GM21825 (cell line): ENCODE data around the gene CLPSL1.
A peak's percentile ranks its signal among the peaks of the same experiment; 100 is the strongest.
"Not testable (repeated sequence)": the region's sequence is repeated elsewhere in the genome, so short reads cannot be mapped to it uniquely, and the experiment has no call there.

ENCODE experiments used
- ATAC-seq: cut with Tn5 transposase; IDR thresholded peaks from one replicate; pipeline ENCODE4 v1.9.1; 2021; ENCODE audit warnings: mild to moderate bottlenecking, moderate library complexity; ENCODE audit not compliant: unreplicated experiment

Gene CLPSL1, protein sequence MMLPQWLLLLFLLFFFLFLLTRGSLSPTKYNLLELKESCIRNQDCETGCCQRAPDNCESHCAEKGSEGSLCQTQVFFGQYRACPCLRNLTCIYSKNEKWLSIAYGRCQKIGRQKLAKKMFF

DNA sequence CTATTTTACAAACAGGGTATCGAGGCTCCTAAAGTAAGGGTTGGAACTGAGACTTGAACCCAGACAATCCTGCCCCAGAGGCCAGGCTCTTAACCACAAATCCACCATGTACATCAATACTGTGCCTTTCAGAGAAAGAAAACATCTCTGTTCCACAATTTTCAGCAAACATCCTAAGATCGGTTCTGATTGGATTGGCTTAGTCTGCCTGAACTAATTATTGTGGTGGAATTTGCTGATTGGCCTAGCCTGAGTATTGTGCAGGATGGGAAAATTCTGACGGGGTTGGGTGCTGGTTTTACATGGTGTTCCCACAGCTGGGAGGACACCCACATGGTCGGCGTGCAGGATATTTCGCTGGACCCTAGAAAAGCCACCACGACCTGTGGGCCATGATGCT lies at the start of gene CLPSL1:
Gene CLPSL1, plus strand, starts transcription at position 301 of the 400 bp plus-strand sequence. Its CDS starts 92 bp downstream, at position 393.
- ATAC-seq, result no peak

GRCh38 chr6:35731414-35731735 lies 49.4 kb upstream of the CLPSL1 start:
- ATAC-seq, result peak; percentile 42

DNA sequence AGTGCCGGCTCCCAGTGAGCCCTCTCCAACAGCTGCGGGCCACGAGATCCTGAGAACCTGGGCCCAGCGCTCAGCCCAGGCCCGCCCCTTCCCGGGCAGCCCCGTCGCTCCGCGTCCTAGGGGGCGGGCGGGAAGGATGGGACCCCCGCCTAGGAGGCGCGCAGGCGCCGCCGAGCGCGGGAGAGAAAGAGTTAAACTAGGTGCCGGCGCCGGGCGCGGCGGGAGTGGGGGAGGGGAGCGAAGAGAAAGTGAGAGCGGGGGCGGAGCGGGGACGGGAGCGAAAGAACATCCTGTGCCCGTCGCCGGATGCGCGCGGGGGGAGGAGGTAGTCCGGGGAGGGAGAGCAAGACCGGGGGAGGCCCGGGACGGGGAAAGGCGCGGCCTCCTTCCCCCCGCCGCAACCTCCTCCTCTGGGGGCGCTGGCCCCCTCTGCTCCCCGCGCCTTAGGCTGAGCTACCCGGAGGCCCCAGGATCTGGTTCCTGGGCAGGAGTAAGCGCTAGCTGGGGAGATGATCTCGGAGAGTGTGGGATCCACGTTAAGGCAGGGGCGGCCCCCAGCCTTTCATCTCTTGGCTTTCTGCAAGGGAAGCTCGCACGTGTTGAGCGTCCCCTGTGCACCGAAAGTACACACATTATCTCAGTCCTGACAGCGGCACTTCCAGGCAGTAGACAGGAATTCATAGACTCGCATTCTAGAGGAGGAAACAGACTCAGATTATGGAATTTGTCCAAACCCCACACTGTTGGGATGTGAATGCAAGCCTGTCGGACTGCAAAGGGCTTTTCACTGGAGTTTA lies 48.9 kb upstream of the CLPSL1 start:
- ATAC-seq, result peak; percentile 55

DNA sequence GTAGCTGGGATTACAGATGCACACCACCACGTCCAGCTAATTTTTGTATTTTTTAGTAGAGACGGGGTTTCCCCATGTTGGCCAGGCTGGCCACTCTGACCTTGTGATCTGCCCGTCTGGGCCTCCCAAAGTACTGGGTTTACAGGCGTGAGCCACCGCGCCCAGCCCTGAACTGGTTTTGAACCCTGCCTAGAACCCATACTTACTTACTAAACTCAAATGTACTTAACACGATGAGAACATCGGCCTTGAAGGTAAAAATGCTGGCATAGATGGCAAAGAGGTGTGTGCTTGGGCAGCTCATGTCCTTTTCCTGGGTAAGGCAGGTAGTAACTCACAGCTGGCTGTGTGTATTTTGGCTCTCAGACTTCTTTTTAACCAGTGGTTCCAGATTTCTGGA lies 47.2 kb upstream of the CLPSL1 start:
- no peak for ATAC-seq

DNA sequence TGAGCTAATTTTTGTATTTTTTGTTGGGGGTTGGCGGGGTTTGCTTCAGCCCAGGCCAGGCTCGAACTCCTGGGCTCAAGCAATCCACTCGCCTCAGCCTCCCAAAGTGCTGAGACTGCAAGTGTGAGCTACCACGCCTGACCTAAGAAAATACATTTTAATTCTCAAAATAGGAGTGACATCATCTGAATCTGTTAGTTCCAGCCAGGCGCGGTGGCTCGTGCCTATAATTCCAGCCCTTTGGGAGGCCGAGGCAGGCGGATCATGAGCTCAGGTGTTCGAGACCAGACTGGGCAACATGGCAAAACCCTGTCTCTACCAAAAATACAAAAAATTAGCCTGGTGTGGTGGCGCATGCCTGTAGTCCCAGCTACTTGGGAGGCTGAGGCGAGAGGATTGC lies 46.5 kb upstream of the CLPSL1 start:
- ATAC-seq, result not testable (repeated sequence)

DNA sequence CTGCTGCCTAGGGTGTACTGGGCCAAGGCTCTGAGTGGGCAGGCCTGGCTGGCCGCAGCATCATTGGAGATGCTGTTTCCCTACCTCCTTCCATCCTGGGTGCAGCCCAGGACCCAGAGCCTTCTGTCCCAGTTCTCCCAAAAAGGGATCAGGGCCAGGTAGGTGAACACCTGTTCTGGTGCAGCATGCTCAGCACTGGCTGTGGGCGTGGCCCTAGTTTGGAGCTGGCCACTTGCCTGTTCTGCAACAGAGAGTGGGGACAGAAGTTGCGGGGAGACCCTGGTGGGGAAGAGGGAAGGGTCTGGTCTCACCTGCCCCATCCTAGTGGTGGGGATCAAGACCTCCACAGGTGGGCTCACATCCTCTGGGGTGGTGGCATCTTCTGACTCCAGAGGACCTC lies 45.4 kb upstream of the CLPSL1 start:
- no peak for ATAC-seq

DNA sequence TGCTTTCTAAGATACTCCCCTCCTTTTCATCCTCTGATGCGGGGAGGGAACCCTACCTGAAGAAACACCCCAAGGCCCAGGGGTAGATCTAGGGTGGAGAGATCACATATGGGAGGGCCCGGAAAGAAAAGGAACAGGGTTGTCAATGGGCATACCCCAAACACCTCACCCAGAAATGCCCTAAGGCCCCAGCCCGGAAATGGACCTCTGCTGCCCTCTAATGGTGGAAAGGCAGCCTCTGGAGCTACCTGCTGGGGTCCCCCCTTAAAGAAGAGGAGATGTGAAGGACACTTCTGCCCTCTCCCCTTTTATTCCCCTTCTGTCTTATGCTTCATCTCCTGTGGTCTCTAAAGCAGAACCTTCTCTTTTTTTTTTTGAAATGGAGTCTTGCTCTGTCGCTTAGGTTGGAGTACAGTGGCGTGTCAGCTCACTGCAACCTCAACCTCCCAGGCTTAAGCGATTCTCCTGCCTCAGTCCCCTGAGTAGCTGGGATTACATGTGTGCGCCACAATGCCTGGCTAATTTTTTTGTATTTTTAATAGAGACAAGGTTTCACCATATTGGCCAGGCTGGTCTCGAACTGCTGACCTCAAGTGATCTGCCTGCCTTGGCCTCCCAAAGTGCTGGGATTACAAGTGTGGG lies 44.4 kb upstream of the CLPSL1 start:
- no peak for ATAC-seq

GRCh38 chr6:35736982-35737412 lies 43.8 kb upstream of the CLPSL1 start, which contains the start of gene ARMC12:
TSS of gene ARMC12 (plus strand) at chr6:35737032. CDS start at chr6:35737109, 77 bp downstream.
- no peak for ATAC-seq

- ATAC-seq, result no peak
These were observed 43.2 kb upstream of the CLPSL1 start for GRCh38 chr6:35737413-35738211.

GRCh38 chr6:35739645-35740524 lies 40.9 kb upstream of the CLPSL1 start:
- no peak for ATAC-seq

GRCh38 chr6:35742842-35743241 lies 38.0 kb upstream of the CLPSL1 start:
- no peak for ATAC-seq

DNA sequence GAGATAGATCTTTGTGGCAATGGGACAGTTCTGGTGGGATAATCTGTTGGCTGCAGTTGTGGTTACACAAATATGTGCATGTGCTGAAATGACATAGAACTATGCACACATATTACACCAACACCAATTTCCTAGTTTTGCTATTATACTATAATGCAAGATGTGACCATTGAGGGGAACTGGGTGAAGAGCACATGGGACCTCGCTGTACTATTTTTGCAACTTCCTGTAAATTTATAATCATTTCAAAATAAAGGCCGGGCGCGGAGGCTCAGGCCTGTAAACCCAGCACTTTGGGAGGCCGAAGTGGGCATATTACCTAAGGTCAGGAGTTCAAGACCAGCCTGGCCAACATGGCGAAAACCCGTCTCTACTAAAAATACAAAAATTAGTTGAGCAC lies 35.3 kb upstream of the CLPSL1 start:
- ATAC-seq, result no peak

DNA sequence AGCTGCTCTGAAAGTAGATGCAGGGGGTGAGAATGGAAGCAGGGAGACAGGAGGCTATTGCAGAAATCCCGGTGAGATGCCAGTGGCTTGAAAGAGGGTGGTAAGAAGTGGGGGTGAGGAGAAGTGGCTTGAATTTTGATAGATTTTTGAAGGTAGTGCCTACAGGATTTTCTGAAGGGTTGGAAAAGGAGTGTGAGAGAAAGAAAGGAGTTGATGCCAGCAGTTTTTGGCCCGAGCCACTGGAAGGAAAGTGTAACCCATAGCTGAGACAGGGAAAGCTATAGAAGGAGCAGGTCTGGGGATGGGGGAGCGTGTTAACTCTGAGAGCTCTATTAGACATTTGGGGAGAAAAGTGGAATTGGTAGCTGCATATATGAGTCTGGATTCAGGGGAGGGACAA lies 34.3 kb upstream of the CLPSL1 start:
- ATAC-seq, result no peak

- no peak for ATAC-seq
These were observed 32.9 kb upstream of the CLPSL1 start for GRCh38 chr6:35747877-35748276.

GRCh38 chr6:35750557-35750956 lies 30.3 kb upstream of the CLPSL1 start:
- no peak for ATAC-seq

DNA sequence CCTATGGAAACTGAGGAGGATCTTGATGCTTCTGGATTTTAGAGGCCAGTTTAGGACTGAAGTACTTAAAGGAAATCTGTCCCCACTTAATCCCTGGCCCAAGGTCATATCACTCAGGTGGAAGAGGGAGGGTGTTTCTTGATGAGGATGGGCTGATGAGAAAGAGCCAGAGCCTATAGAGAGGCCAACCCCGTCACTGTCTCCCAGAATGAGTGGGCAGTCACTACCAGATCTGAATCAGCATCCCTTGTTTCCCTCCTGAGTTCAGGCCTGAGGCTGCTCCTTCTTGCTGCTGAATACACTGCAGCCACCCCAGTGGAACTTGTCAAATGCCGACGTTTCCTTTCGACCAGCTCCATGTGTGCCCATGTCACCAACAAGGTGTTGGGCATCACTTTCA lies 29.2 kb upstream of the CLPSL1 start:
- no peak for ATAC-seq

DNA sequence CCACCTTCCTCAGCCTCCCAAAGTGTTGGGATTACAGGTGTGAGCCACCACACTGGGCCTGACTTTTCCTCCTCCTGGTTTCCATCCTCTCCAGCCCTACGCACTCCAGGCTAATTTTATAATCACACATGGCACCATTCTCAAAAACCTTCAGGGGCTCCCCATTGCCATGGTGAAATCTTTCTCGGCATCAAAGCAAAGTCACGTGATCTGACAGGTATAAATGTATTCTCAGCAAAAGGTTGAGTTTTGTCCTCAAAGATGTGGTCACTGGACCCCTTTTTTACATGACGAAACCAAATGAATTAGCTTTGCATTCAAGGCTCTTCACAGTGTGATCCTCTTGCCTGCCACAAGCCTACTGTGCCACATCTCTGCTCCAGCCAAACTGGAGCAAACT lies 28.5 kb upstream of the CLPSL1 start:
- no peak for ATAC-seq

- no peak for ATAC-seq
These were observed 26.2 kb upstream of the CLPSL1 start for GRCh38 chr6:35754452-35755277.

- ATAC-seq, result no peak
These were observed 25.4 kb upstream of the CLPSL1 start for GRCh38 chr6:35755278-35755924.
